Parathyroid adenoma (tissue), 2 donors: ENCODE measurements around the gene FBLN7.
"Not testable (repeated sequence)": the region's sequence is repeated elsewhere in the genome, so short reads cannot be mapped to it uniquely, and the experiment has no call there.

Experiments
- H2AFZ ChIP-seq: fragments of 300-600 bp; sonication (generic); one replicate; pipeline ENCODE4 v1.7.0; 2017; ENCODE audit warnings: antibody characterized with exemption, mild to moderate bottlenecking
- H3K27ac ChIP-seq: fragments of 300-600 bp; sonication (generic); one replicate; pipeline ENCODE4 v1.7.0; 2017
- H3K27me3 ChIP-seq: fragments of 300-600 bp; sonication (generic); one replicate; pipeline ENCODE4 v1.7.0; 2017; ENCODE audit warnings: low read length; ENCODE audit not compliant: control insufficient read depth, insufficient read depth
- H3K36me3 ChIP-seq: fragments of 300-600 bp; sonication (generic); one replicate; pipeline ENCODE4 v1.7.0; 2017; ENCODE audit warnings: low read length; ENCODE audit not compliant: control insufficient read depth, insufficient read depth
- H3K4me1 ChIP-seq: fragments of 300-600 bp; sonication (generic); one replicate; pipeline ENCODE4 v1.7.0; 2017; ENCODE audit warnings: control low read depth
- H3K4me2 ChIP-seq: fragments of 300-600 bp; sonication (generic); one replicate; pipeline ENCODE4 v1.7.0; 2017; ENCODE audit warnings: low read length
- H3K4me3 ChIP-seq: fragments of 300-600 bp; sonication (generic); one replicate; pipeline ENCODE4 v1.7.0; 2017; ENCODE audit warnings: low read depth, low read length
- H3K79me2 ChIP-seq: fragments of 300-600 bp; sonication (generic); one replicate; pipeline ENCODE4 v1.7.0; 2017; ENCODE audit warnings: control low read depth
- H3K9ac ChIP-seq: fragments of 300-600 bp; sonication (generic); one replicate; pipeline ENCODE4 v1.7.0; 2017; ENCODE audit warnings: mild to moderate bottlenecking
- H3K9me3 ChIP-seq: fragments of 300-600 bp; sonication (generic); one replicate; pipeline ENCODE4 v1.7.0; 2017; ENCODE audit warnings: low read length; ENCODE audit not compliant: control insufficient read depth
- TF ChIP-seq, protein P1 (sequence below): fragments of 300-600 bp; sonication (generic); IDR thresholded peaks from one replicate; pipeline ENCODE4 v1.7.0; 2017; ENCODE audit warnings: antibody characterized with exemption, mild to moderate bottlenecking
- donor health status: primary hyperparathyroidism.

Gene FBLN7

DNA sequence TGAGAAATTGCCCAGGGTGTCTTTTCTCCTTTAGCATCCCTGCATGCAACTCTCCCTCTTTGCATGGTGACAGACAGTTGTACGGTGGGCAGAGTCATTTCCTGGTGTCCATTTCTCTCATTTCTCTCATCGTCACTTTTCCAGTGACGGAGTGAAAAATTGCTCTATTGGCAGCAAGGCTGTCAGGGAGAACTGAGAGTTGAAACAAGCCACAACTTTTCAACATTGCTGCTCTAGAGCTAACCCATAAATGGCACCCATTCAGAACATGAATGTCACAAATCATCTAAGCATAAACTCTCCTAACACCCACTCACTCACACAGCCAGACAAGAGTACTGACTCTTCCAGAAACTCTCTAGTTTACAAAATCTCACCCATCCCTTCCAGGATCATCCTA lies 61.0 kb downstream of the FBLN7 start:
- H3K4me1 ChIP-seq, result peaks cover 9% of the 10 kb centered on the region
- no peak overlapping the region for H3K4me2 ChIP-seq
- no peak overlapping the region for H3K4me3 ChIP-seq
- no peaks in the 10 kb centered on the region for H3K9me3 ChIP-seq
- H3K79me2 ChIP-seq, result no peaks in the 10 kb centered on the region
- no peak overlapping the region for H2AFZ ChIP-seq
- no peaks in the 10 kb centered on the region for H3K27me3 ChIP-seq
- H3K27ac ChIP-seq, result no peak overlapping the region
- no peaks in the 10 kb centered on the region for H3K36me3 ChIP-seq
- no peak overlapping the region for H3K9ac ChIP-seq
- TF ChIP-seq, protein P1, sequence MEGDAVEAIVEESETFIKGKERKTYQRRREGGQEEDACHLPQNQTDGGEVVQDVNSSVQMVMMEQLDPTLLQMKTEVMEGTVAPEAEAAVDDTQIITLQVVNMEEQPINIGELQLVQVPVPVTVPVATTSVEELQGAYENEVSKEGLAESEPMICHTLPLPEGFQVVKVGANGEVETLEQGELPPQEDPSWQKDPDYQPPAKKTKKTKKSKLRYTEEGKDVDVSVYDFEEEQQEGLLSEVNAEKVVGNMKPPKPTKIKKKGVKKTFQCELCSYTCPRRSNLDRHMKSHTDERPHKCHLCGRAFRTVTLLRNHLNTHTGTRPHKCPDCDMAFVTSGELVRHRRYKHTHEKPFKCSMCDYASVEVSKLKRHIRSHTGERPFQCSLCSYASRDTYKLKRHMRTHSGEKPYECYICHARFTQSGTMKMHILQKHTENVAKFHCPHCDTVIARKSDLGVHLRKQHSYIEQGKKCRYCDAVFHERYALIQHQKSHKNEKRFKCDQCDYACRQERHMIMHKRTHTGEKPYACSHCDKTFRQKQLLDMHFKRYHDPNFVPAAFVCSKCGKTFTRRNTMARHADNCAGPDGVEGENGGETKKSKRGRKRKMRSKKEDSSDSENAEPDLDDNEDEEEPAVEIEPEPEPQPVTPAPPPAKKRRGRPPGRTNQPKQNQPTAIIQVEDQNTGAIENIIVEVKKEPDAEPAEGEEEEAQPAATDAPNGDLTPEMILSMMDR, result no peak

DNA sequence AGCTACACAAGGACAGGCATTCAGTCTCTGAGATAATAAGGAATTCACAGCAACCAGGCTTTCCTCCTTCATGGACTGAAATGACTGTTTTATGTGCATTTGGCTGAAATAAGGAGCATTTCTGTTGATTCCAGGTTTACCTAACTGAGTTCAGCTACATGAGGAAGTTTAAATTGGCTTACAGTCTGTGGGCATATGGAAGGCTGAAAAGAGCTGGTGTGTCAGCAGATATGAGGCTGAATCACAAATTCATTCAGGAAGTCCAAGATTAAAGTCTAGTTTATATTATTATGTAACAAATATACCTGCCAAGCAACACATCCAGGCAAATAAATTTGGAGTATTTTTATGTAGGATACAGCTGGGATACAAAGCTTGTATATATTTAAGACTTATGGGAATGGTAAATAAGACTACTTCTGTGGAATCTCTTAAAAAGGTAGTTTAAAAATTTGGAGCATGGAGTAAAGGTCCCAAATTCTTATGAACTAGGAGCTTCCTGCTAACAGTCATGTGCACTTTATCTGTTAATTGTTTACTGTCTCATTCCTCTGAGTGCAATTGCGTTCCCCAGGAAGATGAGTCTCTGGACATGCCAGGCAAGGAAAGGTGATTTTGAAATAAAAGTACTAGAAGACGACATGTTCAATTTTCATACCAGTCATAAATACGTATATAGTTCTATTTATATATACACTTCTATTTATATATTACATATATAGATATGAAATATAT lies 63.7 kb downstream of the FBLN7 start:
- Histone ChIP-seq H3K4me3 (no peak overlapping the region), H3K27me3 (no peaks in the 10 kb centered on the region), H2AFZ (no peak overlapping the region), H3K79me2 (no peaks in the 10 kb centered on the region), H3K4me2 (no peak overlapping the region), H3K9ac (no peak overlapping the region), H3K9me3 (no peaks in the 10 kb centered on the region), H3K36me3 (no peaks in the 10 kb centered on the region), H3K4me1 (no peaks in the 10 kb centered on the region), H3K27ac (no peak overlapping the region)
- TF ChIP-seq, protein P1, result no peak

DNA sequence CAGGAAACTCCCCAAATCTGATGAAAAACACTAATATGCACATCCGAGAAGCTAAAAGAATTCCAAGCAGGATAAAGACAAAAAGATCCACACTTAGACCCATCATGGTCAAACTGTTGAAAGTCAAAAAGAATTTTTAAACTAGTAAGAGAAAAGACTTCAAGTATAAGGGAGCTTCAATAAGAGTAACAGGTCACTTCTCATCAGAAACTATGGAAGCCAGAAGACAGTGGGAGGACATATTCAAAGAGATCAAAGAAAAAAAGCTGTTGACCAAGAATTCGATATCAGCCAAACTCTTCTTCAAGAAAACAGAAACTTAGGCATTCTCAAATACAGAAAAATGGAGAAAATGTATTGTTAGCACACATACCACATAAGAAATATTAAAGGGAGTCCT lies 66.2 kb downstream of the FBLN7 start:
- H3K79me2 ChIP-seq, result no peaks in the 10 kb centered on the region
- no peaks in the 10 kb centered on the region for H3K4me1 ChIP-seq
- H3K36me3 ChIP-seq, result no peaks in the 10 kb centered on the region
- H3K4me3 ChIP-seq, result no peak overlapping the region
- TF ChIP-seq, protein P1, result no peak
- no peaks in the 10 kb centered on the region for H3K27me3 ChIP-seq
- no peak overlapping the region for H3K27ac ChIP-seq
- no peak overlapping the region for H3K4me2 ChIP-seq
- H3K9me3 ChIP-seq, result no peaks in the 10 kb centered on the region
- no peak overlapping the region for H3K9ac ChIP-seq
- no peak overlapping the region for H2AFZ ChIP-seq

DNA sequence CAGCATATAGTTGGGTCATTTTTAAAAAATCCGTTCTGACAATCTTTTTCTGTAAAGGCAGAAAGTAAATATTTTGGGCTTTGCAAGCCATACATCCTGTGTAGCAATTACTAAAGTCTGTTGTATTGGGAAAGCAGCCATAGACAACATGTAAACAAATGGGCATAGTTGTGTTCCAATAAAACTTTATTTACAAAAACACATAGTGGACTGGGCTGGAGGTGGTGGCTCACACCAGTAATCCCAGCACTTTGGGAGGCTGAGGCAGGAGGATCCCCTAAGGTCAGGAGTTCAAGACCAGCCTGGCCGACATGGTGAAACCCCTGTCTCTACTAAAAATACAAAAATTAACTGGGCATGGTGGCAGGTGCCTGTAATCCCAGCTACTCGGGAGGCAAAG lies 69.7 kb downstream of the FBLN7 start:
- H3K4me1 ChIP-seq, H3K9ac ChIP-seq, H3K27ac ChIP-seq, H3K79me2 ChIP-seq, H3K36me3 ChIP-seq, H3K4me2 ChIP-seq, H3K4me3 ChIP-seq, H3K9me3 ChIP-seq, H2AFZ ChIP-seq, H3K27me3 ChIP-seq: not testable (repeated sequence)

DNA sequence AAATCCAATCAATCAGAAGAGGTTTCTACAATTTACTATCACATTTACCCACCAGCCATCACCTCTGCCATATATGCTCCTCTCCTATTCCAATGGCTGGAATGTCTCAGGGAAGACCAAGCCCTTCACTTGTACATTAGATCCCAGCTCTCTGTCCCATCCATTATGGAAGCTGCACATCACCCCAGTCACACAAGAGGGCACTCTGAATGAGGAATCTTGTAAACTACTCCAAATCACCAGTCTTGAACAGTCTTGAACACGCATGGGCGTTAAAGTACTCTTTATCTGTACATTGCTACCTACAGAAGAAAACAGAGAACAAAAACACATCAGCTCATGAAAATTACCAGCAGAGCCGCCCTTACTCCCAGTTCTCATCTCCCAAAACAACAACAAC lies 78.0 kb downstream of the FBLN7 start:
- H3K9ac ChIP-seq, result no peak overlapping the region
- H3K36me3 ChIP-seq, result no peaks in the 10 kb centered on the region
- H3K4me1 ChIP-seq, result no peaks in the 10 kb centered on the region
- H3K27ac ChIP-seq, result no peak overlapping the region
- no peak overlapping the region for H3K4me3 ChIP-seq
- no peak overlapping the region for H2AFZ ChIP-seq
- H3K79me2 ChIP-seq, result no peaks in the 10 kb centered on the region
- no peaks in the 10 kb centered on the region for H3K9me3 ChIP-seq
- no peaks in the 10 kb centered on the region for H3K27me3 ChIP-seq
- TF ChIP-seq, protein P1, result no peak
- no peak overlapping the region for H3K4me2 ChIP-seq
